Sigmoid colon (tissue), 7 donors: ENCODE results near the gene KLHL40. TPM values are rescaled to one million over a fixed set of nuclear protein-coding genes. Genes with fewer than 3 reads are reported as not detected.
"Not testable (repeated sequence)": the region's sequence is repeated elsewhere in the genome, so short reads cannot be mapped to it uniquely, and the experiment has no call there.

Source experiments
- DNase-seq: peaks from one replicate; pipeline ENCODE4 v3.0.0-alpha.2; 2019
- H3K27ac ChIP-seq, 4 donors: fragments of 200-600 bp; sonication (generic); one replicate each; pipeline ENCODE4 v1.5.1; 2016 to 2019; ENCODE audit warnings: mild to moderate bottlenecking in 1 of 4
- H3K27me3 ChIP-seq, 3 donors: fragments of 200-600 bp; sonication (generic); one replicate each; pipeline ENCODE4 v1.5.1; 2019; ENCODE audit warnings: mild to moderate bottlenecking in 1 of 3
- H3K36me3 ChIP-seq, 4 donors: fragments of 200-600 bp; sonication (generic); one replicate each; pipeline ENCODE4 v1.5.1; 2016 to 2019
- H3K4me1 ChIP-seq, 4 donors: fragments of 200-600 bp; sonication (generic); one replicate each; pipeline ENCODE4 v1.5.1; 2017 to 2019
- H3K4me3 ChIP-seq, 4 donors: fragments of 200-600 bp; sonication (generic); one replicate each; pipeline ENCODE4 v1.5.1; 2017 to 2019; ENCODE audit warnings: mild to moderate bottlenecking in 2 of 4, moderate library complexity in 1 of 4
- H3K9me3 ChIP-seq, 4 donors: fragments of 200-600 bp in 3 of 4; sonication (generic) in 3 of 4; one replicate each; pipeline versions ENCODE4 v1.5.1 to v1.6.1; 2013 to 2019
- EP300 ChIP-seq, 4 donors: sonication (generic); formaldehyde crosslinking; IDR thresholded peaks; one replicate each; pipeline ENCODE4 v1.6.1; 2017; ENCODE audit warnings: antibody characterized with exemption in 4 of 4
- POLR2A ChIP-seq, 2 donors: fragments of 450-650 bp; IDR thresholded peaks; one replicate each; pipeline ENCODE4 v1.6.1; 2016; ENCODE audit warnings: antibody characterized with exemption in 2 of 2, mild to moderate bottlenecking in 2 of 2, moderate library complexity in 2 of 2
- POLR2AphosphoS5 ChIP-seq, 4 donors: sonication (generic); formaldehyde crosslinking; IDR thresholded peaks; one replicate each; pipeline ENCODE4 v1.6.1; 2017; ENCODE audit warnings: antibody characterized with exemption in 4 of 4
- WGBS, 2 donors: extraction: QIAGEN DNeasy Blood & Tissue Kit; methylation state at CpG; one replicate each; pipeline ENCODE4 v1.1.7; 2013; 5-methylcytosine and 5-hydroxymethylcytosine counted together
- intact Hi-C: fragments of 100-400 bp; cut with DNase I; formaldehyde crosslinking; loops from one replicate; pipeline ENCODE4 v1.15.1; 2023
- polyA plus RNA-seq, 3 donors: library from polyadenylated mRNA; stranded (reverse); fragments of 200-250 nt; gene quantifications; one replicate each; pipeline ENCODE4 v1.2.3, GENCODE V29; 2013
- total RNA-seq, 4 donors: library from RNA; depleted of rRNA; stranded (reverse); fragments of >200 nt; gene quantifications; one replicate each; pipeline ENCODE4 v1.1.0, GENCODE V29; 2016
- TF ChIP-seq, protein P1 (sequence below), 4 experiments: fragments of 450-650 bp in 3 of 4; fragments of 200-600 bp in 1 of 4; IDR thresholded peaks; one replicate each; pipeline ENCODE4 v1.5.1; 2016 to 2019; ENCODE audit warnings: antibody characterized with exemption in 4 of 4, mild to moderate bottlenecking in 3 of 4, moderate library complexity in 2 of 4
- donor health status: healthy with polysubstance abuse.
- donor health status: Bipolar disorder and iron deficiency.
- donor health status: healthy.

The KLHL40 gene
- total and polyA plus RNA-seq, 7 donors, result under 0.01 TPM; not detected in 6

DNA sequence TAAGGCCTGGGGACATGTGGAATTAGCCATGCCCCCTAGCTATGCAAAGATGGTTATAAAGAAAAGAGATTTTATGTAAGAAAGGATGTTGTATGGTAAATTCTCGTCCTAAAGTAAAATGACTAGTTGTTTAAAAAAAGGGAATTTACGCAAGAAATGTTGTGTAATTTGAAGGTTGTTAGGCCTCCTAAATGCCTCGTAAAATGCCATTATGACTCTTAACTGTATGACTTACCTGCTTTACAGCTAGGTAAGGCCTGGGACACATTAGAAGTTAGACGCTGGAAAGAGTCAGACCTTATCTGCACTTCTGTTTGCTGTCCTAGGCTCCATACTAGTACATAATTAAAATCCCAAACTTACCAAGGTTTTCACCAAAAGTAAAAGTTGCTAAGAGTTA is 34.8 kb downstream of the KLHL40 start:
- TF ChIP-seq POLR2A (IDR thresholded peaks at IDR 0.05), result no peak
- no peak for TF ChIP-seq EP300 (IDR thresholded peaks at IDR 0.05)
- no peak for TF ChIP-seq POLR2AphosphoS5 (IDR thresholded peaks at IDR 0.05)
- H3K4me3 ChIP-seq, result no peak overlapping the region
- no peaks in the 10 kb centered on the region for H3K27me3 ChIP-seq
- peaks cover 0 to 5% (median 0%) of the 10 kb centered on the region in 4 donors for H3K4me1 ChIP-seq
- H3K36me3 ChIP-seq, result no peaks in the 10 kb centered on the region
- H3K9me3 ChIP-seq, result no peaks in the 10 kb centered on the region
- WGBS, 2 donors, result 17 to 65% methylated on average over 4 of the region's 4 CpGs
- no peak for DNase-seq
- intact Hi-C loops, result no loop called here
- H3K27ac ChIP-seq, result no peak overlapping the region

DNA sequence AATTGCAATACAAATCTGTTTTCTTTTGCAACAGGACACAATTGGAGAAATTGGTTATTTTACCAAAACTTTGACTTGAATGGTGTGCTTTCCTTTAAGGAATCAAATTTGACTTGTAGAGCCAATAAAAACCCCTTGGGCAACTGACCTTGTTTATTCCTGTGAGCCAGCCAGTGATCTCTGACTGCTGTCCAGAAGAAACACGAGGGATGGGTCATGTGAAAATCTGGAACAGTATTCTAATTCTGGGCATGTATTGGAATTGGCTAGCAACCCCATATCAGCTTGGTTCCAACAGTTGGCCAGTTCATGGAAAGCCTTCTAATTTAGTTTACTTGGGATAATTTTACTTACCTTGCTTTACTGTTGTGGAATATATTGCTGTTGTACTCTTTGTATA is 36.4 kb downstream of the KLHL40 start:
- peaks cover 0 to 5% (median 0%) of the 10 kb centered on the region in 4 donors for H3K4me1 ChIP-seq
- no peak for DNase-seq
- TF ChIP-seq, protein P1, sequence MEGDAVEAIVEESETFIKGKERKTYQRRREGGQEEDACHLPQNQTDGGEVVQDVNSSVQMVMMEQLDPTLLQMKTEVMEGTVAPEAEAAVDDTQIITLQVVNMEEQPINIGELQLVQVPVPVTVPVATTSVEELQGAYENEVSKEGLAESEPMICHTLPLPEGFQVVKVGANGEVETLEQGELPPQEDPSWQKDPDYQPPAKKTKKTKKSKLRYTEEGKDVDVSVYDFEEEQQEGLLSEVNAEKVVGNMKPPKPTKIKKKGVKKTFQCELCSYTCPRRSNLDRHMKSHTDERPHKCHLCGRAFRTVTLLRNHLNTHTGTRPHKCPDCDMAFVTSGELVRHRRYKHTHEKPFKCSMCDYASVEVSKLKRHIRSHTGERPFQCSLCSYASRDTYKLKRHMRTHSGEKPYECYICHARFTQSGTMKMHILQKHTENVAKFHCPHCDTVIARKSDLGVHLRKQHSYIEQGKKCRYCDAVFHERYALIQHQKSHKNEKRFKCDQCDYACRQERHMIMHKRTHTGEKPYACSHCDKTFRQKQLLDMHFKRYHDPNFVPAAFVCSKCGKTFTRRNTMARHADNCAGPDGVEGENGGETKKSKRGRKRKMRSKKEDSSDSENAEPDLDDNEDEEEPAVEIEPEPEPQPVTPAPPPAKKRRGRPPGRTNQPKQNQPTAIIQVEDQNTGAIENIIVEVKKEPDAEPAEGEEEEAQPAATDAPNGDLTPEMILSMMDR (IDR thresholded peaks at IDR 0.05), result no peak
- TF ChIP-seq EP300 (IDR thresholded peaks at IDR 0.05) (no peak), POLR2AphosphoS5 (IDR thresholded peaks at IDR 0.05) (no peak), POLR2A (IDR thresholded peaks at IDR 0.05) (no peak)
- no peak overlapping the region for H3K27ac ChIP-seq
- H3K9me3 ChIP-seq, result no peaks in the 10 kb centered on the region
- H3K4me3 ChIP-seq, result no peak overlapping the region
- no peaks in the 10 kb centered on the region for H3K27me3 ChIP-seq
- intact Hi-C loops, result no loop called here
- 66 to 78% methylated on average over 1 of the region's 1 CpG for WGBS, 2 donors
- H3K36me3 ChIP-seq, result no peaks in the 10 kb centered on the region

DNA sequence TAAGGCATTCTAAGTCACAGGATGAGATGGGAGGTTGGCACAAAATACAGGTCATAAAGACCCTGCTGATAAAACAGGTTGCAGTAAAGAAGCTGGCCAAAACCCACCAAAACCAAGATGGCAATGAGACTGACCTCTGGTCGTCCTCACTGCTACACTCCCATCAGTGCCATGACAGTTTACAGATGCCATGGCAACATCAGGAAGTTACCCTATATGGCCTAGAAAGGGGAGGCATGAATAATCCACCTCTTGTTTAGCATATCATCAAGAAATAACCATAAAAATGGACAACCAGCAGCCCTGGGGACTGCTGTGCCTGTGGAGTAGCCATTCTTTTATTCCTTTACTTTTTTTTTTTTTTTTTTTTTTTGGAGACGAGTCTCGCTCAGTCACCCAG is 37.1 kb downstream of the KLHL40 start:
- DNase-seq, H3K4me3 ChIP-seq, H3K27me3 ChIP-seq, H3K36me3 ChIP-seq, H3K4me1 ChIP-seq, H3K9me3 ChIP-seq, intact Hi-C loops, H3K27ac ChIP-seq: not testable (repeated sequence)
- 90 to 93% methylated on average over 3 of the region's 3 CpGs for WGBS, 2 donors

DNA sequence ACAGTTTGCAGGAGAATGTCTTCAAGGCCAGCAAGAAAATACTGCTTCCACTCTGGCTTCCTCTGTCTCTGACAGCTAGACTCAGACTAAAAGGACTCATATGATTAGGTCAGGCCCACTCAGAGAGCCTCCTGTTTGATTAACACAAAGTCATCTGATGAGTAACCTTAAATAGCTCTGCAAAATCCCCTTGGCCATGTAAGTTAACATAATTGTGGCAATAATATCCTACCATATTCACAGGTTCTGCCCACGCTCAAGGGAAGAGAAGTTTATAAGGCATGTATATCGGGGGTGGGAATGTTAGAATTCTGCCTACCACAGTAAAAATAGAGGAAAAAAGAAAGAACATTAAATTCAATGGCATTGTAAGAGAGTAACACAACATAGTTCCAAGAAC is 37.9 kb downstream of the KLHL40 start:
- no peak overlapping the region for H3K27ac ChIP-seq
- TF ChIP-seq, protein P1 (IDR thresholded peaks at IDR 0.05), result no peak
- TF ChIP-seq POLR2A (IDR thresholded peaks at IDR 0.05) (no peak), EP300 (IDR thresholded peaks at IDR 0.05) (no peak), POLR2AphosphoS5 (IDR thresholded peaks at IDR 0.05) (no peak)
- no peaks in the 10 kb centered on the region for H3K9me3 ChIP-seq
- 92 to 95% methylated on average over 2 of the region's 2 CpGs for WGBS, 2 donors
- intact Hi-C loops, result no loop called here
- H3K27me3 ChIP-seq, result no peaks in the 10 kb centered on the region
- peaks cover 0 to 6% (median 2%) of the 10 kb centered on the region in 4 donors for H3K4me1 ChIP-seq
- DNase-seq, result no peak
- H3K36me3 ChIP-seq, result no peaks in the 10 kb centered on the region
- H3K4me3 ChIP-seq, result no peak overlapping the region

DNA sequence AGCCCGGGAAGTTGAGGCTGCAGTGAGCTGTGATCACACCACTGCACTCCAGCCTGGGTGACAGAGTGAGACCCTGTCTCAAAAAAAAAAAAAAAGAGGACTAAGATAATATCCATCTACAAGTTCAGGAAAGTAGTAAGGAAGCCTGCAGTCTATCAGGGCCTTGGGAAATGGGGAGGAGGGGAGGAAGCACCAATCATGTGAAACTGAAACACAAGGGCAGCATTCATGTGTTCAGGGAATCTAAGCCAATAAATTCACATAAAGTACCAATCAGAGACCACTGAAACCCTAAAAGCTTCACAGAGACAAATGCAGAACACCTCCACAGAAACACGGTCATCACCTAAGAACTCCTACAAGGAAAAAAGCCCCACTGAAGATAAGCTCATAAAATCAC is 40.1 kb downstream of the KLHL40 start:
- intact Hi-C loops, result no loop called here
- Histone ChIP-seq H3K4me1 (peaks cover 0 to 9% (median 3%) of the 10 kb centered on the region in 4 donors), H3K27ac (no peak overlapping the region), H3K9me3 (no peaks in the 10 kb centered on the region), H3K4me3 (no peak overlapping the region), H3K36me3 (no peaks in the 10 kb centered on the region), H3K27me3 (no peaks in the 10 kb centered on the region)
- 85 to 87% methylated on average over 2 of the region's 2 CpGs for WGBS, 2 donors
- TF ChIP-seq POLR2A (IDR thresholded peaks at IDR 0.05), result no peak
- no peak for TF ChIP-seq EP300 (IDR thresholded peaks at IDR 0.05)
- TF ChIP-seq, protein P1 (IDR thresholded peaks at IDR 0.05), result no peak
- TF ChIP-seq POLR2AphosphoS5 (IDR thresholded peaks at IDR 0.05), result no peak
- peak; percentile 35 for DNase-seq

DNA sequence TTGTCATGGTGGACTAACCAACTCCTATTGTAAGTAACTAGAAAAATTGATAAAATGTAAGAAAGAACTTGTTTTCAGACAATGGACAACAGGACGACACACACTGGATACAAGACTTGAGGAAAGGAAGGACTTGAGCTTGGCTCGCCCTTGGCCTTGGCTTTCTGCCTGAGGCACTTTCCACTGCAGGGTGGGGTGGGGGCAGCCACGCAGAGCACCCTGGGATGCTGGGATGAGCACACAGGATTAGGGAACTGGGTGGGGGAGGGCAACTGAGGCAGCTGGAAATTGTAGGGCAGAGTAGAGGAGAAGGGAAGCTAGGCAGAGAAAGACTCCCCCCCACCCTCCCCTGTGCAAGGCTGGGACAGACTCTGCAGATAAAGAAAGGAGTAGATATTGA is 42.7 kb downstream of the KLHL40 start:
- no peaks in the 10 kb centered on the region for H3K27me3 ChIP-seq
- TF ChIP-seq, protein P1 (IDR thresholded peaks at IDR 0.05), result no peak
- TF ChIP-seq EP300 (IDR thresholded peaks at IDR 0.05) (no peak), POLR2AphosphoS5 (IDR thresholded peaks at IDR 0.05) (no peak), POLR2A (IDR thresholded peaks at IDR 0.05) (no peak)
- H3K4me1 ChIP-seq, result peaks cover 0 to 6% (median 2%) of the 10 kb centered on the region in 4 donors
- no peak overlapping the region for H3K27ac ChIP-seq
- no peaks in the 10 kb centered on the region for H3K9me3 ChIP-seq
- 25 to 50% methylated on average over 3 of the region's 3 CpGs for WGBS, 2 donors
- no peak overlapping the region for H3K4me3 ChIP-seq
- intact Hi-C loops, result no loop called here
- no peaks in the 10 kb centered on the region for H3K36me3 ChIP-seq
- DNase-seq, result peak; percentile 71
